ENCODE results near the gene GAPDH.

GRCh38 chr12:6507102-6507998 lies 27.0 kb upstream of the GAPDH start:
- TF ChIP-seq CTCF (IDR thresholded peaks at IDR 0.05; ENCODE audit: insufficient read depth, low read length) (no peak), POLR2AphosphoS5 (IDR thresholded peaks at IDR 0.05; ENCODE audit: low read depth) (no peak)

Measured in HL-60 (cell line).